CD14-positive monocyte (primary cell): ENCODE results near the gene TRRAP. TPM values are rescaled to one million over a fixed set of nuclear protein-coding genes. Genes with fewer than 3 reads are reported as not detected.

Experiments used
- DNase-seq, 3 donors: peaks; one replicate each; pipeline ENCODE4 v3.0.0-alpha.2; 2011 to 2022
- H2AFZ ChIP-seq: 2 replicates; pipeline ENCODE4 v1.6.0; 2012; ENCODE audit warnings: mild to moderate bottlenecking, low read depth, low read length, inconsistent platforms; ENCODE audit not compliant: insufficient read depth, poor library complexity, severe bottlenecking
- H3K27ac ChIP-seq, 2 donors: 1 replicate in 1 of 2; 2 replicates in 1 of 2; pipeline ENCODE4 v1.5.1; 2012 to 2013; ENCODE audit warnings: low read length in 2 of 2, control low read depth in 1 of 2, inconsistent platforms in 1 of 2, low read depth in 1 of 2, mild to moderate bottlenecking in 1 of 2
- H3K27me3 ChIP-seq, 2 donors: one replicate each; pipeline versions ENCODE4 v1.6.0 to v1.6.1; 2011 to 2013; ENCODE audit warnings: low read length in 2 of 2; ENCODE audit not compliant: control insufficient read depth in 2 of 2, insufficient read depth in 2 of 2
- H3K36me3 ChIP-seq, 2 donors: replicated peaks in 1 of 2; 1 replicate in 1 of 2; 2 replicates in 1 of 2; pipeline versions ENCODE4 v1.5.1 to v1.6.1; 2012 to 2013; ENCODE audit warnings: low read length in 2 of 2, control low read depth in 1 of 2, inconsistent platforms in 1 of 2, mild to moderate bottlenecking in 1 of 2; ENCODE audit not compliant: insufficient read depth in 2 of 2, control insufficient read depth in 1 of 2
- H3K4me1 ChIP-seq, 2 donors: 1 replicate in 1 of 2; 2 replicates in 1 of 2; pipeline versions ENCODE4 v1.5.1 to v1.6.1; 2012 to 2013; ENCODE audit warnings: low read length in 2 of 2, control low read depth in 1 of 2, inconsistent platforms in 1 of 2, mild to moderate bottlenecking in 1 of 2, moderate library complexity in 1 of 2; ENCODE audit not compliant: insufficient read depth in 2 of 2, control insufficient read depth in 1 of 2
- H3K4me2 ChIP-seq: replicated peaks from 2 replicates; pipeline ENCODE3; 2012; ENCODE audit warnings: low read length, moderate library complexity, mild to moderate bottlenecking; ENCODE audit not compliant: poor library complexity, severe bottlenecking; ENCODE audit errors: extremely low read depth
- H3K4me3 ChIP-seq, 3 experiments: fragments of 200-600 bp in 1 of 3; sonication (generic) in 1 of 3; replicated peaks in 1 of 3; 1 replicate in 2 of 3; 2 replicates in 1 of 3; pipeline ENCODE4 v1.5.1; 2011 to 2013; ENCODE audit warnings: low read length in 3 of 3, mild to moderate bottlenecking in 3 of 3, control low read depth in 2 of 3, low read depth in 2 of 3, inconsistent platforms in 1 of 3, moderate library complexity in 1 of 3
- H3K79me2 ChIP-seq: 2 replicates; pipeline ENCODE4 v1.6.0; 2012; ENCODE audit warnings: mild to moderate bottlenecking, control low read depth, inconsistent platforms, low read length, moderate library complexity; ENCODE audit not compliant: insufficient read depth
- H3K9ac ChIP-seq: 2 replicates; pipeline ENCODE4 v1.6.0; 2017; ENCODE audit warnings: low read length, mild to moderate bottlenecking; ENCODE audit not compliant: insufficient read depth, poor library complexity, severe bottlenecking
- H3K9me3 ChIP-seq, 2 donors: replicated peaks in 1 of 2; 1 replicate in 1 of 2; 2 replicates in 1 of 2; pipeline versions ENCODE4 v1.5.1 to v1.6.1; 2012 to 2013; ENCODE audit warnings: low read length in 2 of 2, control low read depth in 1 of 2; ENCODE audit not compliant: control insufficient read depth in 1 of 2, insufficient read depth in 1 of 2
- H4K20me1 ChIP-seq: 2 replicates; pipeline ENCODE4 v1.6.0; 2012; ENCODE audit warnings: mild to moderate bottlenecking, low read length, control low read depth, moderate library complexity; ENCODE audit not compliant: insufficient read depth
- H3K27ac Mint-ChIP-seq, 7 donors: one replicate each; pipeline ENCODE4 v1.8.0; 2020; ENCODE audit warnings: mild to moderate bottlenecking in 7 of 7, mixed read lengths in 7 of 7, moderate library complexity in 6 of 7, inconsistent platforms in 2 of 7
- H3K27me3 Mint-ChIP-seq, 3 donors: one replicate each; pipeline ENCODE4 v1.8.0; 2021 to 2022; ENCODE audit warnings: low read depth in 3 of 3, mild to moderate bottlenecking in 3 of 3, mixed read lengths in 3 of 3, moderate library complexity in 3 of 3, inconsistent platforms in 1 of 3
- H3K36me3 Mint-ChIP-seq, 2 donors: one replicate each; pipeline ENCODE4 v1.8.0; 2020; ENCODE audit warnings: mixed read lengths in 2 of 2, inconsistent platforms in 1 of 2, mild to moderate bottlenecking in 1 of 2
- H3K4me1 Mint-ChIP-seq: one replicate; pipeline ENCODE4 v1.8.0; 2020; ENCODE audit warnings: mild to moderate bottlenecking, mixed read lengths
- H3K4me3 Mint-ChIP-seq, 2 donors: one replicate each; pipeline ENCODE4 v1.8.0; 2020; ENCODE audit warnings: mild to moderate bottlenecking in 2 of 2, mixed read lengths in 2 of 2, moderate library complexity in 1 of 2
- H3K9me3 Mint-ChIP-seq, 7 donors: one replicate each; pipeline ENCODE4 v1.8.0; 2020 to 2022; ENCODE audit warnings: mixed read lengths in 7 of 7, mild to moderate bottlenecking in 6 of 7, moderate library complexity in 6 of 7, inconsistent platforms in 2 of 7
- WGBS: methylation state at CpG from one replicate; pipeline ENCODE4 v1.1.5; 2013; ENCODE audit warnings: missing lambda C conversion rate; ENCODE audit not compliant: insufficient coverage; 5-methylcytosine and 5-hydroxymethylcytosine counted together
- intact Hi-C, 2 donors: fragments of 100-400 bp; cut with micrococcal nuclease; formaldehyde crosslinking; loops; one replicate each; pipeline versions ENCODE4 v1.15.0 to v1.15.1; 2023
- polyA minus RNA-seq: library from RNA; depleted of rRNA, polyadenylated mRNA; stranded (reverse); fragments of >200 nt; gene quantifications from 2 replicates; pipeline ENCODE4 v1.2.3, GENCODE V29; 2012
- polyA plus RNA-seq, 3 donors: library from polyadenylated mRNA; depleted of rRNA in 1 of 3; unstranded in 2 of 3; stranded (reverse) in 1 of 3; fragments of 300-500 nt in 2 of 3; fragments of >200 nt in 1 of 3; fragmentation: Illumina TruSeq in 2 of 3; gene quantifications; 1 replicate in 2 of 3; 2 replicates in 1 of 3; pipeline ENCODE4 v1.2.3, GENCODE V29; 2012 to 2021
- total RNA-seq, 12 experiments: library from RNA in 1 of 12; stranded (reverse) in 1 of 12; fragments of 120-200 nt in 1 of 12; gene quantifications; one replicate each; pipeline ENCODE4 v1.2.4 and lab custom pipeline; 2013 to 2026; ENCODE audit warnings: mixed read lengths in 6 of 12, inconsistent platforms in 1 of 12
- TF ChIP-seq, protein P1 (sequence below): fragments of 200-600 bp; IDR thresholded peaks from one replicate; pipeline ENCODE4 v1.8.0; 2022; ENCODE audit warnings: antibody characterized with exemption, mild to moderate bottlenecking

Gene TRRAP
- total RNA-seq (2013), result 8.8 TPM
- polyA plus RNA-seq (10 to 100 TPM in 1 of 3 donors, 1 to 10 TPM in 1, under 1 TPM in 1; 0.67 to 12.2 (median 1.2) TPM), polyA minus RNA-seq (15.0 and 17.6 TPM in 2 replicates), total RNA-seq (lab: John Stamatoyannopoulos, UW) (49.5 to 145 (median 80.4) reads per million in 11 experiments)

DNA sequence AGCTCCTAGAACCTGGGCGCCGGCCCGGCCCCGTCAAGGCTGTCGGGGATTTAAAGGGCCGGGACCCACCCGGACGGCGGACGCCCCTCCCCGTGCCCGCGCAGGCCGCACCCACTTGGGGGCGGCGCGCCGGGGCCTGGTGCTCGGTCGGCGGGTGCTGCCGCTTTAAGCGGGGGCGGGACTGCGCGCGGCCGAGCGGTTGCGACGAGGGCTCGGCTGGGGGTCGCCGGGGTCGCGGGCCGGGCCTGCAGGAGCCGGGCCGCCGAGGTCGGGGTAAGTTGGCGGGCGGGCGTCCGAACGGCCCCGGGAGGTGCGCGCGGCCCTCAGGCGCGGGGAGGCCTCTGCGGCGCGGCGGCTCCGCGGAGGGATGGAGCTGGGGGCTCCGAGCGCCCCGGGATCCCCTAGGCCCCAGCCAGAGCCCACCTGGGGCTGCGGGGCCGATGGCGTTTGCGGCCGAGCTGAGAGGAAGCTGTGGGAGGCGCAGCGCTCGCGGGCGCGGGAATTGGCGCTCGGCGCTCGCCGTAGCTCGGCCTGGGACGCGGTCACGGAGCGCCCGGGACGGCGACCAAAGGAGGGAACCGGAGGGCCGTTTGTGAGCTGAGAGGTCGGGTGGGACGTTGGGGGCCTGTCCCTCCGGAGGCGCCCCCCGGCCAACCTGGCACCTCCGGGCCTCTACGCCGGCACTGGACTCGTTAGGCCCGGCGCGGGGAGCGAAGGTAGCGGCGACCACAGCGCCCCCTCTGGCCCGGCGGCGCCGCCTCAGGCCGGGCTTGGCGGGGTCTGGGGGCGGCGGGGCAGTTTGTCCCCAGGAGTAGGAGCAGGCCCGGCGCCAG lies at the start of gene TRRAP:
TSS of gene TRRAP (plus strand) at position 168 of the 833 bp plus-strand sequence. CDS start 2,619 bp downstream, outside the sequence.
- H3K4me1 Mint-ChIP-seq, result peaks cover 16% of the 10 kb centered on the region
- Histone ChIP-seq H3K27ac (peak within 1 kb of the TSS; percentile 29 to 88), H3K4me2 (peak within 1 kb of the TSS; percentile 99), H3K4me1 (peaks cover 16 to 22% of the 10 kb centered on the region in 2 donors), H3K27me3 (no peaks in the 10 kb centered on the region), H3K9ac (peak within 1 kb of the TSS; percentile 93), H2AFZ (peak within 1 kb of the TSS; percentile 97), H3K79me2 (peaks cover 29% of the 10 kb centered on the region), H4K20me1 (peaks cover 11% of the 10 kb centered on the region), H3K36me3 (peaks cover 15 to 29% of the 10 kb centered on the region in 2 donors), H3K4me3 (peak within 1 kb of the TSS; percentile 88 to 97 (median 89)), H3K9me3 (no peaks in the 10 kb centered on the region)
- H3K27ac Mint-ChIP-seq, result peak within 1 kb of the TSS; percentile 18 to 94 (median 81)
- 0% methylated on average over 109 of the region's 113 CpGs for WGBS
- DNase-seq, result peak; percentile 55 to 71 (median 64)
- no peaks in the 10 kb centered on the region for H3K9me3 Mint-ChIP-seq
- H3K27me3 Mint-ChIP-seq, result peaks cover 10 to 16% (median 13%) of the 10 kb centered on the region in 3 donors
- intact Hi-C loops, result loop anchor here in 1 of 2 donors (10.0 kb wide), 1 partner anchor 446 kb away; the partner anchor contains the start of gene ARPC1A
- H3K4me3 Mint-ChIP-seq, result peak within 1 kb of the TSS; percentile 91 to 93
- H3K36me3 Mint-ChIP-seq, result peaks cover 20 to 29% of the 10 kb centered on the region in 2 donors
- TF ChIP-seq, protein P1, sequence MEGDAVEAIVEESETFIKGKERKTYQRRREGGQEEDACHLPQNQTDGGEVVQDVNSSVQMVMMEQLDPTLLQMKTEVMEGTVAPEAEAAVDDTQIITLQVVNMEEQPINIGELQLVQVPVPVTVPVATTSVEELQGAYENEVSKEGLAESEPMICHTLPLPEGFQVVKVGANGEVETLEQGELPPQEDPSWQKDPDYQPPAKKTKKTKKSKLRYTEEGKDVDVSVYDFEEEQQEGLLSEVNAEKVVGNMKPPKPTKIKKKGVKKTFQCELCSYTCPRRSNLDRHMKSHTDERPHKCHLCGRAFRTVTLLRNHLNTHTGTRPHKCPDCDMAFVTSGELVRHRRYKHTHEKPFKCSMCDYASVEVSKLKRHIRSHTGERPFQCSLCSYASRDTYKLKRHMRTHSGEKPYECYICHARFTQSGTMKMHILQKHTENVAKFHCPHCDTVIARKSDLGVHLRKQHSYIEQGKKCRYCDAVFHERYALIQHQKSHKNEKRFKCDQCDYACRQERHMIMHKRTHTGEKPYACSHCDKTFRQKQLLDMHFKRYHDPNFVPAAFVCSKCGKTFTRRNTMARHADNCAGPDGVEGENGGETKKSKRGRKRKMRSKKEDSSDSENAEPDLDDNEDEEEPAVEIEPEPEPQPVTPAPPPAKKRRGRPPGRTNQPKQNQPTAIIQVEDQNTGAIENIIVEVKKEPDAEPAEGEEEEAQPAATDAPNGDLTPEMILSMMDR, result peak; percentile 100

DNA sequence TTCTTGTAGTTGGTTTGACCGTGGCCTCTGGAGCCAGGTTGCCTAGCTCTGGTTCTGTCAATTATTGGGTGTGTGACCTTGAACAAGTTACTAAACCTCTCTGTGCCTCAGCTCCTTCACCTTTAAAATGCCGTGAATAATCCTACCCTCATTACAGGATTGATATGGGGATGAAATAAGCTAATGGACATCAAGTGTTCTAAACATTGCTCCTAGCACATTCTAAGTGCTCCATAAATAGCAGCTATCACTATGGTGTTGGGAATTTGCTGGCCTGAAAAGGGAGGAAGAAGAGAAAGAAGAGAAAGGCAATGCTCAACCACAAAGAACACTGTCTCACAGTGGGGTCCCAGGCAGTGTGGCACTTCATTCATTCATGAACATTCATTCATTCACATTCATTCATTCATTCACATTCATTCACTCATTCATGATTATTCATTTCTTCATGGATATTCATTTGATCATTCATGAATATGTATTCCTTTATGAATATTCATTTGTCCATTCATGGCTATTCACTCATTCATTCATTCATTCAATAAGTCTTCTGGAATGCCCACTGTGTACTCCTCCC lies 47.3 kb upstream of the TRRAP start:
- Mint-ChIP-seq H3K4me1 (no peaks in the 10 kb centered on the region), H3K27me3 (peaks cover 2 to 14% (median 11%) of the 10 kb centered on the region in 3 donors), H3K36me3 (no peaks in the 10 kb centered on the region), H3K27ac (no peak overlapping the region), H3K4me3 (no peak overlapping the region), H3K9me3 (peaks cover 0 to 4% (median 0%) of the 10 kb centered on the region in 7 donors)
- no peak for DNase-seq
- H3K4me1 ChIP-seq, result no peaks in the 10 kb centered on the region
- no peaks in the 10 kb centered on the region for H3K36me3 ChIP-seq
- H3K79me2 ChIP-seq, result no peaks in the 10 kb centered on the region
- WGBS, result no CpG with 5 or more reads among the region's 2 CpGs
- no peak overlapping the region for H2AFZ ChIP-seq
- TF ChIP-seq, protein P1, result no peak
- no peak overlapping the region for H3K4me3 ChIP-seq
- H3K9ac ChIP-seq, result no peak overlapping the region
- H3K4me2 ChIP-seq, result no peak overlapping the region
- H3K27ac ChIP-seq, result no peak overlapping the region
- H3K27me3 ChIP-seq, result no peaks in the 10 kb centered on the region
- intact Hi-C loops, result no loop called here
- H4K20me1 ChIP-seq, result no peaks in the 10 kb centered on the region
- no peaks in the 10 kb centered on the region for H3K9me3 ChIP-seq
